ENCODE data around the gene ACOT13. TPM values are rescaled to one million over a fixed set of nuclear protein-coding genes. Genes with fewer than 3 reads are reported as not detected.
"Not testable (repeated sequence)": the region's sequence is repeated elsewhere in the genome, so short reads cannot be mapped to it uniquely, and the experiment has no call there.

ACOT13 gene
- polyA plus RNA-seq, 2 of the 4 experiments (the other 2 are of a cell fraction), result 22.9 to 87.7 TPM

DNA sequence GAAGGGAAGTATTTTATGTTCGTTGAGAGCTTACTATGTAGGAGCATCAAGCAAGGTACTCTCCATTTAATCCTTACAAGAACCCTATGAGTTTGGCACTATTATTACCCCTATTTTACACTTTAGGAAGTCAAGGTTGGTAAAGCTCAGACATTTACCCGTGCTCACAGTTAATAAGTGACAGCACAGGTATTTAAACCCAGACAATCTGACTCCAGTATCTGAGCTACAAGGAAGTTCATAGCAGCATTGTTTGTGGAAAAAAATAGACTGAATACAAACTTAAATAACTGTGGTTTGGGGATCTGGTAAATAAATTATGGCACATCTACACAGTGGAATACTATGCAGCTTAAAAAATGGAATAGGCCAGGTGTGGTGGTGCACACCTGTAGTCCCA, 86.7 kb downstream of the ACOT13 start:
- CTCF ChIA-PET, result interaction anchor here (1.7 kb wide), 1 partner anchor 12 kb away, joined by 7 read pairs; no protein-coding TSS in a partner anchor
- FAIRE-seq (no peak), DNase-seq (ENCODE audit: low read depth in 1 of 2, low spot score in 1 of 2) (no peak), ATAC-seq (no peak)
- POLR2A ChIA-PET, result no interaction called here
- WGBS (ENCODE audit: missing lambda C conversion rate), result 51% methylated on average over 2 of the region's 2 CpGs
- Histone ChIP-seq H3K4me3 (no peak overlapping the region), H3K4me1 (0 out of 3 replicates have a peak, but pooled peaks cover 6% of the 10 kb centered on the region), H3K9me3 (peaks cover 8% of the 10 kb centered on the region; the same call in 2 of the 3 replicates), H3K27ac (no peak overlapping the region), H3K4me2 (no peak overlapping the region)
- TF ChIP-seq EHMT2 (IDR thresholded peaks at IDR 0.05; ENCODE audit: low read depth) (no peak), FOXS1 (CRISPR knock-in tag; IDR thresholded peaks at IDR 0.05) (no peak), JUNB (IDR thresholded peaks at IDR 0.05) (no peak), EHF (CRISPR knock-in tag; IDR thresholded peaks at IDR 0.05) (no peak), JUN (IDR thresholded peaks at IDR 0.05) (no peak), TP53 (CRISPR knock-in tag; IDR thresholded peaks at IDR 0.05) (no peak), MYC (IDR thresholded peaks at IDR 0.05; ENCODE audit: borderline replicate concordance, low read length) (no peak), HOXB13 (CRISPR knock-in tag; IDR thresholded peaks at IDR 0.05; ENCODE audit: low read depth) (no peak), NFE2L2 (conservative IDR thresholded peaks at IDR 0.05; ENCODE audit: low read length) (no peak), ZFP36 (IDR thresholded peaks at IDR 0.05; ENCODE audit: borderline replicate concordance, partially characterized antibody) (no peak)
- TF ChIP-seq, protein P1, sequence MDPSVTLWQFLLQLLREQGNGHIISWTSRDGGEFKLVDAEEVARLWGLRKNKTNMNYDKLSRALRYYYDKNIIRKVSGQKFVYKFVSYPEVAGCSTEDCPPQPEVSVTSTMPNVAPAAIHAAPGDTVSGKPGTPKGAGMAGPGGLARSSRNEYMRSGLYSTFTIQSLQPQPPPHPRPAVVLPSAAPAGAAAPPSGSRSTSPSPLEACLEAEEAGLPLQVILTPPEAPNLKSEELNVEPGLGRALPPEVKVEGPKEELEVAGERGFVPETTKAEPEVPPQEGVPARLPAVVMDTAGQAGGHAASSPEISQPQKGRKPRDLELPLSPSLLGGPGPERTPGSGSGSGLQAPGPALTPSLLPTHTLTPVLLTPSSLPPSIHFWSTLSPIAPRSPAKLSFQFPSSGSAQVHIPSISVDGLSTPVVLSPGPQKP (IDR thresholded peaks at IDR 0.05; ENCODE audit: low read depth, low read length), result no peak
- TF ChIP-seq, protein P2, sequence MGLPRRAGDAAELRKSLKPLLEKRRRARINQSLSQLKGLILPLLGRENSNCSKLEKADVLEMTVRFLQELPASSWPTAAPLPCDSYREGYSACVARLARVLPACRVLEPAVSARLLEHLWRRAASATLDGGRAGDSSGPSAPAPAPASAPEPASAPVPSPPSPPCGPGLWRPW (IDR thresholded peaks at IDR 0.05), result no peak
- TF ChIP-seq, protein P3, sequence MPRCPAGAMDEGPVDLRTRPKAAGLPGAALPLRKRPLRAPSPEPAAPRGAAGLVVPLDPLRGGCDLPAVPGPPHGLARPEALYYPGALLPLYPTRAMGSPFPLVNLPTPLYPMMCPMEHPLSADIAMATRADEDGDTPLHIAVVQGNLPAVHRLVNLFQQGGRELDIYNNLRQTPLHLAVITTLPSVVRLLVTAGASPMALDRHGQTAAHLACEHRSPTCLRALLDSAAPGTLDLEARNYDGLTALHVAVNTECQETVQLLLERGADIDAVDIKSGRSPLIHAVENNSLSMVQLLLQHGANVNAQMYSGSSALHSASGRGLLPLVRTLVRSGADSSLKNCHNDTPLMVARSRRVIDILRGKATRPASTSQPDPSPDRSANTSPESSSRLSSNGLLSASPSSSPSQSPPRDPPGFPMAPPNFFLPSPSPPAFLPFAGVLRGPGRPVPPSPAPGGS (IDR thresholded peaks at IDR 0.05), result no peak

DNA sequence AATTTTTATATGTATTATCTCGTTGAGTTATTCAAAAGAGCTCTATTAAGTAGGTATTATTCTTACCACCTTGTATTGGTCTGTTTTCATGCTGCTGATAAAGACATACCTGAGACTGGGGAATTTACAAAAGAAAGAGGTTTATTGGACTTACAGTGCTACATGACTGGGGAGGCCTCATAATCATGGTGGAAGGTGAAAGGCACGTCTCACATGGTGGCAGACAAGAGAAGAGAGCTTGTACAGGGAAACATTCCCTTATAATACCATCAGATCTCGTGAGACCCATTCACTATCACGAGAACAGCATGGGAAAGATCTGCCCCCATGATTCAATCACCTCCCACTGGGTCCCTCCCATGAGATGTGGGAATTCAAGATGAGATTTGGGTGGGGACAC, 87.5 kb downstream of the ACOT13 start:
- H3K9me3 ChIP-seq; FAIRE-seq; H3K27ac ChIP-seq; H3K4me1 ChIP-seq; H3K4me3 ChIP-seq; POLR2A ChIA-PET; H3K4me2 ChIP-seq; ATAC-seq; DNase-seq (ENCODE audit: low read depth in 1 of 2, low spot score in 1 of 2): not testable (repeated sequence)
- CTCF ChIA-PET, result interaction anchor here (1.7 kb wide), 1 partner anchor 11 kb away, joined by 7 read pairs; no protein-coding TSS in a partner anchor
- WGBS (ENCODE audit: missing lambda C conversion rate), result 64% methylated on average over 4 of the region's 4 CpGs

Other genes starting within 250 kb of the ACOT13 start
- 2.6 and 3.2 TPM in 2 replicates for gene GPLD1, start 177.5 kb upstream of the ACOT13 start, polyA plus RNA-seq (2011; rRNA removed)
- gene GPLD1, start 177.5 kb upstream of the ACOT13 start, polyA plus RNA-seq (2017; fragmentation: RNase III; extraction: RNeasy Plus Mini Kit Qiagen cat#74134 plus additional on column Dnase treatment), result 1.2 to 1.6 TPM (median 1.3 TPM) in 3 replicates
- 8.8 and 10.9 TPM in 2 replicates for gene ALDH5A1, start 172.1 kb upstream of the ACOT13 start, polyA plus RNA-seq (2011; rRNA removed)
- 6.9 to 7.2 TPM (median 7.1 TPM) in 3 replicates for gene ALDH5A1, start 172.1 kb upstream of the ACOT13 start, polyA plus RNA-seq (2017; fragmentation: RNase III; extraction: RNeasy Plus Mini Kit Qiagen cat#74134 plus additional on column Dnase treatment)
- gene KIAA0319, start 20.9 kb upstream of the ACOT13 start, polyA plus RNA-seq (2011; rRNA removed), result 5.2 and 5.9 TPM in 2 replicates
- gene KIAA0319, start 20.9 kb upstream of the ACOT13 start, polyA plus RNA-seq (2017; fragmentation: RNase III; extraction: RNeasy Plus Mini Kit Qiagen cat#74134 plus additional on column Dnase treatment), result 1.7 to 2.4 TPM (median 2.4 TPM) in 3 replicates
- 69.7 and 91.7 TPM in 2 replicates for gene TDP2, start 178 bp upstream of the ACOT13 start, polyA plus RNA-seq (2011; rRNA removed)
- 42.7 to 52.6 TPM (median 43.2 TPM) in 3 replicates for gene TDP2, start 178 bp upstream of the ACOT13 start, polyA plus RNA-seq (2017; fragmentation: RNase III; extraction: RNeasy Plus Mini Kit Qiagen cat#74134 plus additional on column Dnase treatment)
- gene C6orf62, start 52.1 kb downstream of the ACOT13 start, polyA plus RNA-seq (2011; rRNA removed), result 67.5 and 73.4 TPM in 2 replicates
- gene C6orf62, start 52.1 kb downstream of the ACOT13 start, polyA plus RNA-seq (2017; fragmentation: RNase III; extraction: RNeasy Plus Mini Kit Qiagen cat#74134 plus additional on column Dnase treatment), result 66.3 to 75.5 TPM (median 66.6 TPM) in 3 replicates
- 44.1 and 59.2 TPM in 2 replicates for gene GMNN, start 107.9 kb downstream of the ACOT13 start, polyA plus RNA-seq (2011; rRNA removed)
- 56.8 to 59.4 TPM (median 59.2 TPM) in 3 replicates for gene GMNN, start 107.9 kb downstream of the ACOT13 start, polyA plus RNA-seq (2017; fragmentation: RNase III; extraction: RNeasy Plus Mini Kit Qiagen cat#74134 plus additional on column Dnase treatment)
- gene ARMH2, start 131.8 kb downstream of the ACOT13 start, polyA plus RNA-seq (2011; rRNA removed), result not detected in 2 replicates
- gene ARMH2, start 131.8 kb downstream of the ACOT13 start, polyA plus RNA-seq (2017; fragmentation: RNase III; extraction: RNeasy Plus Mini Kit Qiagen cat#74134 plus additional on column Dnase treatment), result not detected in 3 replicates

Measured in A549 (cell line).